Subcutaneous adipose tissue (tissue), 4 donors: Measurements from ENCODE around the gene APBB2. TPM values are rescaled to one million over a fixed set of nuclear protein-coding genes. Genes with fewer than 3 reads are reported as not detected.

Experiments used
- total RNA-seq, 4 donors: library from RNA; depleted of rRNA; stranded (reverse); fragments of >200 nt; gene quantifications; one replicate each; pipeline ENCODE4 v1.1.0, GENCODE V29; 2016
- TF ChIP-seq, protein P1 (sequence below): fragments of 450-650 bp; IDR thresholded peaks from one replicate; pipeline ENCODE4 v1.5.1; 2016; ENCODE audit warnings: low read depth, mild to moderate bottlenecking, control low read depth, antibody characterized with exemption, moderate library complexity

Gene APBB2
- total RNA-seq, 4 donors from 2014 or later = 55.6 to 181 (median 124) TPM

- TF ChIP-seq, protein P1, sequence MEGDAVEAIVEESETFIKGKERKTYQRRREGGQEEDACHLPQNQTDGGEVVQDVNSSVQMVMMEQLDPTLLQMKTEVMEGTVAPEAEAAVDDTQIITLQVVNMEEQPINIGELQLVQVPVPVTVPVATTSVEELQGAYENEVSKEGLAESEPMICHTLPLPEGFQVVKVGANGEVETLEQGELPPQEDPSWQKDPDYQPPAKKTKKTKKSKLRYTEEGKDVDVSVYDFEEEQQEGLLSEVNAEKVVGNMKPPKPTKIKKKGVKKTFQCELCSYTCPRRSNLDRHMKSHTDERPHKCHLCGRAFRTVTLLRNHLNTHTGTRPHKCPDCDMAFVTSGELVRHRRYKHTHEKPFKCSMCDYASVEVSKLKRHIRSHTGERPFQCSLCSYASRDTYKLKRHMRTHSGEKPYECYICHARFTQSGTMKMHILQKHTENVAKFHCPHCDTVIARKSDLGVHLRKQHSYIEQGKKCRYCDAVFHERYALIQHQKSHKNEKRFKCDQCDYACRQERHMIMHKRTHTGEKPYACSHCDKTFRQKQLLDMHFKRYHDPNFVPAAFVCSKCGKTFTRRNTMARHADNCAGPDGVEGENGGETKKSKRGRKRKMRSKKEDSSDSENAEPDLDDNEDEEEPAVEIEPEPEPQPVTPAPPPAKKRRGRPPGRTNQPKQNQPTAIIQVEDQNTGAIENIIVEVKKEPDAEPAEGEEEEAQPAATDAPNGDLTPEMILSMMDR = no peak
Observed at GRCh38 chr4:41076481-41076880, 137.9 kb downstream of the APBB2 start.

DNA sequence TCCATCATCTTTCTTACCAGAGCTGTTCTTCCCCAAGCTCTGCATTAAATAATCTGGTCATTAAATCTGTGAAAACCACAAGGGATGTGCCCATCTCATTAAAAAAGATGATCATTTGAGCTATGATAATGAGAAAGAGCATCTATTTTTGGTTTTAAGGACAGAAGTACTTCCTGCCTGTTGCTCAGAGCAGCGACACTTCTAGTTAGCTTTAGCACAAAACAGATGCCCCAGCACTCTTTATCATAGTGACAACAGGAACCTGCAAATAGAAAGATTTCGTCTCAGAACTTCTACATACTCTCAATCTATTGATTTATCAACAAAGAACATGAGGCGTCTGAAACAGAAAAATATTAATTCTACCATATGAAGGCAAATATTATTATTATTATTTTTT, 140.1 kb downstream of the APBB2 start:
- TF ChIP-seq, protein P1 = no peak

GRCh38 chr4:41072021-41072777, 142.1 kb downstream of the APBB2 start:
- TF ChIP-seq, protein P1 = no peak

DNA sequence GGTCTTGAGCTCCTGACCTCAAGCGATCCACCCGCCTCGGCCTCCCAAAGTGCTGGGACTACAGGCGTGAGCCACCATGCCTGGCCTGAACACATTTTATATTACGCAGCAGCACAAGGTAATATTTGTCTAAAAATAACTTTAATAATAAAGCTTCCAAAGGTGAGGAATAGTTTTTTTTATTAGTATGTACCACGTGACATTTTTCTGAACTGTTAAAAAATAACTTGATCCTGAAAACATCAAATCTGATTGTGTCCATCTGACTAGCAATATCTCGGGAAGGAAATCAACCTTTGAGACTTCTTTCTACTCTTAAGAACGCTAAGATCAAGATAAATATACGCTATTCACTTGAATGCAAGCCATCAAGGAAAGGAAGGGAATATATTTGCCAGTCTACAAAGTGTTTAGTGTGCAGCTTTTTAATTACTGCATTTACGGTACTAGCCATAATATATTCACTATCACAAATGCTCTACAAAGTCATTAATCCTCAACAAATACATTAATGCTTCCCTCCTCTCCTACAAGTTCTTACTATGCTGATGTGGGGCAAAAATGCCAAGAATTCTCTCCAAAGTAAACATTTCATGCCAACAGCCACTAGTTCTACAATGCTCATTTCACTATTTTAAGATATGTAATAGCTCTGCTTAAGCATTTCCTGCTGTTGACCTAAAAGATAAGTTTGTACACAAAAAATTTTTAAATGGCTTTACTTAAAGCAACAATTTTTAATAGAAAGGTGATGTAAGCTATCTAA, 143.6 kb downstream of the APBB2 start:
- TF ChIP-seq, protein P1 = no peak

GRCh38 chr4:41069838-41070237, 144.5 kb downstream of the APBB2 start:
- TF ChIP-seq, protein P1 = no peak

GRCh38 chr4:41069257-41069656, 145.1 kb downstream of the APBB2 start:
- TF ChIP-seq, protein P1 = no peak

- TF ChIP-seq, protein P1 = no peak
Observed at GRCh38 chr4:41067369-41067768, 147.0 kb downstream of the APBB2 start.
